Measurements from ENCODE around the gene COL11A2.

COL11A2 gene

DNA sequence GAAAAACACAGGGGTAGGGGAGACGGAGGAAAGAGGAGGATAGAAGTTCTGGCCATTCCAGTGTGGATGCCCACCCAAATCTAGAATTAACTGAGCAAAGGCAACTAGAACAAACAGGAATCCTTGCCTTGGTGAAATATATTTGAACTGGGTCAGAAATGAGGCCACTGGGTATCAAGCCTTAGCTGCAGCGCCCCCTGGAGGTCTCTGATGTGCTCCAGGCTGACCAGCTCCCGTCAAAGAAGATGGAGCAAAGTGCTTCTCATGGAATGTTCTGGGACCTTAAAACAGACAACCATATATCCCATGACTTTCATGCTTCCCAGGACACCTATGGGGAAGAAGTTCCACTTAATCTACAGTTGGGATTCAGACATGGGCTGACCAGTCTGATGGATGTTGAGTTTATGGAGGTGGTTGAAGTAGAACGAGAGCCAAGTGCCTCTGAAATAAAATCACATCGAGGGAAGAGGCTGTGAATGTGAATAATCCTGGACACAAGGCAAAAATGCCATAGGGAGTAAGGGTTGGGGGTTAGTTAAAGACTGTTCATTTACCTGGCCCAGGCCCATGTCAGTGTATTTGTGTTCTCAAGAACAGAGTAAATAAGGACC, 66.1 kb downstream of the COL11A2 start:
- 51 to 59% methylated on average over 4 to 5 of the region's 5 CpGs for WGBS, 2 experiments (ENCODE audit: insufficient coverage in 2 of 2)

DNA sequence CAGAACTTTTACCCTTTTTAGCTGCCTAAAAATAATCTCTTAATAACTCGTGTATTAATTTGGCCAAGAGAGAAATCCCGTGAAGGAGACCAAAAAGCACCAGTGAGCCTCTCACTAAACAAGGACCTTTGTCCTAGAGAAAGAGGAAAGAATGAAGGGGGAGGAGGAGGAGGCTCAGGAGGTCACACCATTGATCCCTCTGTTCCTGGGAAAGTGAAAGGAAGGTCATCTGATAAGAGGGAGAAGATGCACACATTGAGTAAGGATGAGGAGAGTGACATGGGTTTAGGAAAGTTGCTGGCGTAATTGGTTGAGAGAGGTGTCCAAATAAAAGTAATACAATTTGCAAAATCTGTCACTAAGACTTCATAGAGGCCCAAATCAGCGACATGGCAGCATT, 67.3 kb downstream of the COL11A2 start:
- 56 to 83% methylated on average over 2 to 3 of the region's 4 CpGs for WGBS, 2 experiments (ENCODE audit: insufficient coverage in 2 of 2)
- Histone ChIP-seq H3K4me3 (ENCODE audit: extremely low read depth, insufficient read depth, low read length, poor library complexity, severe bottlenecking) (no peak overlapping the region), H3K9me3 (ENCODE audit: control insufficient read depth, low read length) (peaks cover 17% of the 10 kb centered on the region), H3K4me1 (ENCODE audit: control insufficient read depth, insufficient read depth, low read length, poor library complexity, severe bottlenecking) (no peaks in the 10 kb centered on the region), H3K36me3 (ENCODE audit: control insufficient read depth, insufficient read depth, low read length) (no peaks in the 10 kb centered on the region), H3K27ac (ENCODE audit: low read depth, low read length, severe bottlenecking) (no peak overlapping the region)

More for the DNA sequence above, 66.1 kb downstream of the COL11A2 start:
- no peak overlapping the region for H3K4me3 ChIP-seq (ENCODE audit: extremely low read depth, insufficient read depth, low read length, poor library complexity, severe bottlenecking)
- H3K4me1 ChIP-seq (ENCODE audit: control insufficient read depth, insufficient read depth, low read length, poor library complexity, severe bottlenecking), result no peaks in the 10 kb centered on the region
- H3K27ac ChIP-seq (ENCODE audit: low read depth, low read length, severe bottlenecking), result no peak overlapping the region
- H3K9me3 ChIP-seq (ENCODE audit: control insufficient read depth, low read length), result peaks cover 17% of the 10 kb centered on the region
- H3K36me3 ChIP-seq (ENCODE audit: control insufficient read depth, insufficient read depth, low read length), result no peaks in the 10 kb centered on the region

DNA sequence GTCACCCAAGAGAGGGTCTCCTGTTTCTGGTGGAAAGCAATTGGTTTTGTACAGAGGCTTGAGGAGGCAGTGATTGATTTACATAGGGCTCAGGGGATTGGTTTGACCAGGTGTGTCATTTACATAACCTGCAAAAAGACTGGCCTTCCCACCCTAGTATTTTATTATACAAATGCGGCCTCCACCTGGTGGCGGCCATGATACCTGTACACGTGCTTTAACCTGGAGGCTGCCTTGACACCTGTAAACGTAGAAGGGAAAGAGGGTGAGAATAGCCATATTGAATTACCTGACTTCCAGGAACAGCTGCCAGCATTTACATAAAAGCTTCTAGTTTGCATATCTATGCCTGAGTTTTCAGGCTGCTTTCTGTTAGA, 67.8 kb downstream of the COL11A2 start:
- Histone ChIP-seq H3K27ac (ENCODE audit: low read depth, low read length, severe bottlenecking) (no peak overlapping the region), H3K36me3 (ENCODE audit: control insufficient read depth, insufficient read depth, low read length) (no peaks in the 10 kb centered on the region), H3K9me3 (ENCODE audit: control insufficient read depth, low read length) (peaks cover 17% of the 10 kb centered on the region), H3K4me1 (ENCODE audit: control insufficient read depth, insufficient read depth, low read length, poor library complexity, severe bottlenecking) (no peaks in the 10 kb centered on the region), H3K4me3 (ENCODE audit: extremely low read depth, insufficient read depth, low read length, poor library complexity, severe bottlenecking) (no peak overlapping the region)
- 54 to 77% methylated on average over 3 of the region's 4 CpGs for WGBS, 2 experiments (ENCODE audit: insufficient coverage in 2 of 2)

DNA sequence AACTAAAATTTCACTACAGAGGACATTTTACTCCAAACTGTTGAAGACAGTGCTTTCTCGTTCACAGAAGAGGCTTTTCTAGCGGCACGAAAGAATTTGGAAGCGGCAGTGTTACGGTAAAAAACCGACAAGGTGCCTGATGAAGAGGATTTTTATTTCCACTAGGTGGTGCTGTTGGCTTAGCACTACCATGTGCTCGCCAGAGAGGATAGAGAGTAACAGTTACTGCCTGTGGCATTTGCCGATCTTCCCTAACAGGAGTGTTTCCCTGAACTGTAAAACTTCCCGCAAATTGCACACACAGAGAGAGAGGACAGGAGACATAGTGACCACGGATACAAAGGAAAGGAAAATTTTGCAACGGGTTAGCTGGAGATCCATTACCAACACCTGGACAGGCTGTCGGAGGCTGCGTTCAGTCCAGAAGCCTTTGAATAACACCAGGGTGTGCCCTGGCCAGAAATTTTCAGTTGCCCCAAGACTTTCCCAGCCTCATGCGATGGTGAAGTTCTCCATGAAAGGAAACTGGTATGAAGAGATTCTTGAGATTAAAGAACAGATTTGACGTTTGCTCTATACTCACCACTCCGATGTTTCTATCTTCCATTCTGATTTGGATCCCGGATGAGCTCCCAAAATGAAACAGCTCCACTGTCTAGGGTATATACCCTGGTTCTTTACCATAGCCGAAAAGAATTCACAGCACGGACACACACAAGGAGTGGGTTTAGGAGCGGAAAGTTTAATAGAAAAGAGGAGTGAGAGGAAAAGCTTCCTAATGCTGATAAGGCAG, 68.3 kb downstream of the COL11A2 start:
- Histone ChIP-seq H3K9me3 (ENCODE audit: control insufficient read depth, low read length) (peaks cover 17% of the 10 kb centered on the region), H3K27ac (ENCODE audit: low read depth, low read length, severe bottlenecking) (no peak overlapping the region), H3K36me3 (ENCODE audit: control insufficient read depth, insufficient read depth, low read length) (no peaks in the 10 kb centered on the region), H3K4me3 (ENCODE audit: extremely low read depth, insufficient read depth, low read length, poor library complexity, severe bottlenecking) (no peak overlapping the region), H3K4me1 (ENCODE audit: control insufficient read depth, insufficient read depth, low read length, poor library complexity, severe bottlenecking) (no peaks in the 10 kb centered on the region)
- WGBS, 2 experiments (ENCODE audit: insufficient coverage in 2 of 2), result 78 to 92% methylated on average over 16 to 17 of the region's 20 CpGs

DNA sequence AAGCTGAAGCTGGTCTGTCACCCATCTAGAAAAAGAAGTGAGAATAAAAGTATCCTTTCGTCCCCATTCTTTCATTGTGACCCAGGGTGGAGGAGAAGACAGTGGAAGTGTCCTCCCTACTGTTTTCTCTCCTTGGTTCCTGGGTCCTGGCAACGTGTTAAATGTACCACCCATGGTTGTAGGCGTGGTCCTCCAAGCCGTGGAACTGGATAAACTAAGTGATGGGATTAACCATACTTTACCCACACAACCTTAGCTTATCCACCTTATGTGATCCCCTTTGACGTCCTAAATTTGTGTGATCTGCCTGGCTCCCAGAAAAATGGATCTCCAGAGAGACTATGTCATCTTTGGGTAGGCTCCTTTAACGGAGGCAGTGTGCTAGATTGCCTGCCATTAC, 69.1 kb downstream of the COL11A2 start:
- H3K27ac ChIP-seq (ENCODE audit: low read depth, low read length, severe bottlenecking), result no peak overlapping the region
- no peak overlapping the region for H3K4me3 ChIP-seq (ENCODE audit: extremely low read depth, insufficient read depth, low read length, poor library complexity, severe bottlenecking)
- 73 to 93% methylated on average over 2 to 3 of the region's 6 CpGs for WGBS, 2 experiments (ENCODE audit: insufficient coverage in 2 of 2)
- H3K36me3 ChIP-seq (ENCODE audit: control insufficient read depth, insufficient read depth, low read length), result no peaks in the 10 kb centered on the region
- H3K9me3 ChIP-seq (ENCODE audit: control insufficient read depth, low read length), result peaks cover 17% of the 10 kb centered on the region
- H3K4me1 ChIP-seq (ENCODE audit: control insufficient read depth, insufficient read depth, low read length, poor library complexity, severe bottlenecking), result no peaks in the 10 kb centered on the region

DNA sequence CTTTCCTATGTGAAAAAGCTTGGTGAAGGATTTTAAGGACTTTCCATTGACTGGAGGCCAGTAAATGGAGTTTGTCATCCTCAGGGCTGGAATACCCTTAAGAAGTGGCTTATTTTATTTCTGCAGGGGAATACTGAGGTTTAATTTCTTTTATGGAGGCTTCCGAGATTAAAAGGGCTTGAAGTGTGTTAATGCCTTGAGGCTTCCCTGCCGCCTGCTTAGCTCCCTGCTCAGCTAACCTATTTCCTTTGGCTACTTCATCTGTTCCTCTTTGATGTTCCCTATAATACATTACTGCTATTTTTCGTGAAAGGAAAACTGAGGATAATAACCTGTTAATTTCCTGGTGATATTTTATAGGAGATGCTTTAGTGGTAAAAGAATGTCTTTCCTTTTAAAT, 72.3 kb downstream of the COL11A2 start:
- Histone ChIP-seq H3K4me3 (ENCODE audit: extremely low read depth, insufficient read depth, low read length, poor library complexity, severe bottlenecking) (no peak overlapping the region), H3K9me3 (ENCODE audit: control insufficient read depth, low read length) (peaks cover 17% of the 10 kb centered on the region), H3K36me3 (ENCODE audit: control insufficient read depth, insufficient read depth, low read length) (no peaks in the 10 kb centered on the region), H3K4me1 (ENCODE audit: control insufficient read depth, insufficient read depth, low read length, poor library complexity, severe bottlenecking) (no peaks in the 10 kb centered on the region), H3K27ac (ENCODE audit: low read depth, low read length, severe bottlenecking) (no peak overlapping the region)
- no CpG with 5 or more reads among the region's 3 CpGs for WGBS, 2 experiments (ENCODE audit: insufficient coverage in 2 of 2)

DNA sequence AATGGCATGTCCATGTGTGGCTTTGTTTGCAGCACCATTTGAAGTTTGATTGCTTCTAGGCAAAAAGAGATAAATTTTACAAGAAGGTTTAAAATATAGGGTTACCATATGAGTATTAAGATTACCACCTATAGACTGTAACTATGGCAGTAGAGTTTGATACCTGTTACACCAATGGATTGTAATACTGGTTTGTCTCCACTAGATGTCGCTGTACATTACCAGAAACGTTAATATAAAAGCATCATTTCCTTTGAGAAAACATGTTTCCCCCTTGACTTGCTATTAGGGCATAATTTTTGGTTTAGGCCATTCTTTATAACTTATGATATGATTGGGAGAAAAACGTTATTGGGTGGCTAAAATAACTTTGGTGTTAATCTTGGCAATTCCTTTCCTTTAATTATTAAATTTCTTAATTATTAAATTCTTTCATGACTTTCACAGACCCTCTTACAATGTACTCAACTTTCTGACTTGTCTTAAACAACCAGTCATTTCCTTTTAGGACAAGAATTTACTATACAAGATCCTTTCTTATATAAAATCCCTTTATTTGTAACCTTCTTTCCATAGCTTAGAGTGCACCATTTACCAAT, 73.6 kb downstream of the COL11A2 start:
- H3K4me3 ChIP-seq (ENCODE audit: extremely low read depth, insufficient read depth, low read length, poor library complexity, severe bottlenecking), result no peak overlapping the region
- H3K27ac ChIP-seq (ENCODE audit: low read depth, low read length, severe bottlenecking), result no peak overlapping the region
- H3K9me3 ChIP-seq (ENCODE audit: control insufficient read depth, low read length), result peaks cover 8% of the 10 kb centered on the region
- H3K36me3 ChIP-seq (ENCODE audit: control insufficient read depth, insufficient read depth, low read length), result no peaks in the 10 kb centered on the region
- no CpG with 5 or more reads among the region's 3 CpGs for WGBS, 2 experiments (ENCODE audit: insufficient coverage in 2 of 2)
- H3K4me1 ChIP-seq (ENCODE audit: control insufficient read depth, insufficient read depth, low read length, poor library complexity, severe bottlenecking), result no peaks in the 10 kb centered on the region

DNA sequence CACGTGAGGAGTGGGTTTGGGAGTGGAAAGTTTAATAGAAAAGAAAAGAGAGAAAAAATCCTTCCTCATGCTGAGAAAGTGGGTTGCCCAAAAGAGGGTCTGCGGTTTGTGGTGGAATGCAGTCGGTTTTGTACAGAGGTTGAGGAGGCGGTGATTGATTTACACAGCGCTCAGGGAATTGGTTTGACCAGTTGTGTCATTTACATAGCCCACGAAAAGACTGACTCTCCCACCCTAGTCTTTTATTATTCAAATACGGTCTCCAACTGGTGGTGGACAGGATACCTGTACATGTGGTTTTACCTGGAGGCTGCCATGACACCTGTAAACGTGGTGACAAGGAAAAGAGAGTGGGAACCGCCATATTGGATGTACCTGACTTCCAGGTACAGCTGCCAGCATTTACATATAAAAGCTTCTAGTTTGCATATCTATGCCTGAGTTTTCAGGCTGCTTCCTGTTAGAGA, 74.4 kb downstream of the COL11A2 start:
- Histone ChIP-seq H3K27ac (ENCODE audit: low read depth, low read length, severe bottlenecking) (no peak overlapping the region), H3K4me1 (ENCODE audit: control insufficient read depth, insufficient read depth, low read length, poor library complexity, severe bottlenecking) (no peaks in the 10 kb centered on the region), H3K4me3 (ENCODE audit: extremely low read depth, insufficient read depth, low read length, poor library complexity, severe bottlenecking) (no peak overlapping the region), H3K9me3 (ENCODE audit: control insufficient read depth, low read length) (peaks cover under 1% of the 10 kb centered on the region), H3K36me3 (ENCODE audit: control insufficient read depth, insufficient read depth, low read length) (no peaks in the 10 kb centered on the region)
- 50 to 52% methylated on average over 1 to 3 of the region's 9 CpGs for WGBS, 2 experiments (ENCODE audit: insufficient coverage in 2 of 2)

DNA sequence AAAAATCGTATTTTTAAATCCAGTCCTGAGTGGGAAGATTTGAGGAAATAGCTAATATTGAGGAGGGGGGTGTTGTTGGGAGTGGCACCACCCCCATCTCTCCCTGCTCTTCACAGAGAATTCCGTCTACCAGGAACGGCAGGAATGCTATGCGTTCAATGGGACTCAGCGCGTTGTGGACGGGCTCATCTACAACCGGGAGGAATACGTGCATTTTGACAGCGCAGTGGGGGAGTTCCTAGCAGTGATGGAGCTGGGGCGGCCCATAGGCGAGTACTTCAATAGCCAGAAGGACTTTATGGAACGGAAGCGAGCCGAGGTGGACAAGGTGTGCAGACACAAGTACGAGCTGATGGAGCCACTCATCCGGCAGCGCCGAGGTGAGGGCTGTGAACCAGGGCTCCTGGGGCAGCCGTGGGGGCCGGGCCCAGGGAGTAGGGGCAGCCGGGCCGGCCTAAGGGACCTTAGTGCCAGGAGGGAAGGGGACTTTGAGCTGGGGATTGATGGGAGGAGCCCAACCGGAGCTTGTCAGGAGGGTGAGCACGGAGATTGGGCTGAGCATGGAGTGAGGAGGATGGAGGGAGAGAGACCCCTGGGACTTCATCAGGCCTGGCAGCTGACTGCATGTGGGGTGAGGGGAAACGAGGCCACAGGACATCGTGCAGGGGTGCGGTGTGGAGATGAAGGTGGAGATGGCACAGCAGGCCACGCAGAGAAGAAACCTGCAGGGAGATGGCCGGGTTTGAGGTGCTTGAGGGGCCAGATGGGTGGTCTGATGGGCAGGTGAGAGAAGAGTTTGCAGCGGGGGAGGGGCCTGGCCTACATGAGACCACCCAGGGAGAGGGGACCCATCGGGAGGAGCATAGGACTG, 75.2 kb downstream of the COL11A2 start:
- Histone ChIP-seq H3K4me1 (ENCODE audit: control insufficient read depth, insufficient read depth, low read length, poor library complexity, severe bottlenecking) (no peaks in the 10 kb centered on the region), H3K4me3 (ENCODE audit: extremely low read depth, insufficient read depth, low read length, poor library complexity, severe bottlenecking) (peak overlapping the region; percentile 5), H3K36me3 (ENCODE audit: control insufficient read depth, insufficient read depth, low read length) (no peaks in the 10 kb centered on the region), H3K9me3 (ENCODE audit: control insufficient read depth, low read length) (no peaks in the 10 kb centered on the region), H3K27ac (ENCODE audit: low read depth, low read length, severe bottlenecking) (no peak overlapping the region)
- WGBS, 2 experiments (ENCODE audit: insufficient coverage in 2 of 2), result 18 to 23% methylated on average over 28 to 31 of the region's 32 CpGs

DNA sequence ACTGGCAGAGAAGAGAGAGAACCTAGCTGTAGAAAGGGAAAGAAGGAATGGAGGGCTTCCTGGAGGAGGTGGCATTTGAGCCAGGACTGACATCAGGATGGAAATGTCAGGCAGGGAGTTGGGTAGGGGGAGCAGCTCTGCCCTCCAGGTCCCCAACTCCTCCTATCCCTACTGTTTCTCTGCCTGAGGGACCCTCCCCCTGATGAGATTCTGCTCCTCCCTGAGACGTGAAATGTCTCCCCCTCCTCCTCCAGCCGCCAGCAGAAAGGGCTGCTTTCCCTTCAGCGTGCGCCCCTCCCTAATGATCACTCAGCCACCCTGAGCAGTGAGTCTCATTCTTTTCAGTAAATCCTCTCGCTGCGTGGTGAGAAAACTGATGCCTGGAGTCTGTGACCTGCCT, 75.8 kb downstream of the COL11A2 start:
- no peak overlapping the region for H3K27ac ChIP-seq (ENCODE audit: low read depth, low read length, severe bottlenecking)
- H3K4me1 ChIP-seq (ENCODE audit: control insufficient read depth, insufficient read depth, low read length, poor library complexity, severe bottlenecking), result no peaks in the 10 kb centered on the region
- 0 to 11% methylated on average over 1 to 6 of the region's 6 CpGs for WGBS, 2 experiments (ENCODE audit: insufficient coverage in 2 of 2)
- H3K9me3 ChIP-seq (ENCODE audit: control insufficient read depth, low read length), result no peaks in the 10 kb centered on the region
- H3K36me3 ChIP-seq (ENCODE audit: control insufficient read depth, insufficient read depth, low read length), result no peaks in the 10 kb centered on the region
- H3K4me3 ChIP-seq (ENCODE audit: extremely low read depth, insufficient read depth, low read length, poor library complexity, severe bottlenecking), result no peak overlapping the region
